HG03442 (cell line): Measurements from ENCODE around the gene ALPK1.

Source experiments
- ATAC-seq: cut with Tn5 transposase; IDR thresholded peaks from one replicate; pipeline ENCODE4 v1.9.1; 2021; ENCODE audit warnings: mild to moderate bottlenecking, moderate library complexity; ENCODE audit not compliant: unreplicated experiment

ALPK1 gene

GRCh38 chr4:112327965-112328733, 31.0 kb downstream of the ALPK1 start:
- ATAC-seq: peak; percentile 81

GRCh38 chr4:112328734-112329130, 31.6 kb downstream of the ALPK1 start:
- no peak for ATAC-seq

GRCh38 chr4:112329672-112330375, 32.7 kb downstream of the ALPK1 start:
- no peak for ATAC-seq

GRCh38 chr4:112330921-112331320, 33.8 kb downstream of the ALPK1 start:
- ATAC-seq: no peak

- ATAC-seq: no peak
Measured at GRCh38 chr4:112332398-112332797, 35.2 kb downstream of the ALPK1 start.

GRCh38 chr4:112340023-112340422, 42.9 kb downstream of the ALPK1 start:
- ATAC-seq: no peak

GRCh38 chr4:112341033-112341432, 43.9 kb downstream of the ALPK1 start:
- no peak for ATAC-seq

- no peak for ATAC-seq
Measured at GRCh38 chr4:112343330-112344080, 46.3 kb downstream of the ALPK1 start.

GRCh38 chr4:112348488-112349158, 51.5 kb downstream of the ALPK1 start:
- no peak for ATAC-seq

GRCh38 chr4:112352736-112353135, 55.6 kb downstream of the ALPK1 start:
- ATAC-seq: no peak

GRCh38 chr4:112355662-112356061, 58.5 kb downstream of the ALPK1 start:
- no peak for ATAC-seq

- no peak for ATAC-seq
Measured at GRCh38 chr4:112357453-112357852, 60.3 kb downstream of the ALPK1 start.

GRCh38 chr4:112357897-112358296, 60.7 kb downstream of the ALPK1 start:
- ATAC-seq: no peak

- no peak for ATAC-seq
Measured at GRCh38 chr4:112358415-112358814, 61.2 kb downstream of the ALPK1 start.

- no peak for ATAC-seq
Measured at GRCh38 chr4:112358952-112359749, 62.0 kb downstream of the ALPK1 start.

- ATAC-seq: peak; percentile 75
Measured at GRCh38 chr4:112361181-112361791, 64.1 kb downstream of the ALPK1 start.

GRCh38 chr4:112370466-112370865, 73.3 kb downstream of the ALPK1 start:
- no peak for ATAC-seq

GRCh38 chr4:112371361-112371760, 74.2 kb downstream of the ALPK1 start:
- ATAC-seq: no peak

- no peak for ATAC-seq
Measured at GRCh38 chr4:112374850-112375249, 77.7 kb downstream of the ALPK1 start.

GRCh38 chr4:112377171-112377570, 80.0 kb downstream of the ALPK1 start:
- ATAC-seq: no peak
